Gastrocnemius medialis (tissue), 4 donors: ENCODE results near the gene ZNF662.

ENCODE experiments used
- CTCF ChIP-seq, 5 experiments: fragments of 450-650 bp in 3 of 5; fragments of 200-600 bp in 2 of 5; sonication (generic) in 2 of 5; IDR thresholded peaks in 4 of 5; conservative IDR thresholded peaks in 1 of 5; 1 replicate in 4 of 5; 2 replicates in 1 of 5; pipeline ENCODE4 v1.5.1; 2016 to 2019; ENCODE audit warnings: antibody characterized with exemption in 5 of 5, mild to moderate bottlenecking in 3 of 5, moderate library complexity in 3 of 5
- POLR2A ChIP-seq, 2 donors: fragments of 450-650 bp; IDR thresholded peaks; one replicate each; pipeline ENCODE4 v1.6.1; 2017; ENCODE audit warnings: antibody characterized with exemption in 2 of 2, mild to moderate bottlenecking in 2 of 2, moderate library complexity in 2 of 2

GRCh38 chr3:42923606-42924005 is 17.7 kb downstream of the ZNF662 start:
- TF ChIP-seq POLR2A (IDR thresholded peaks at IDR 0.05) (no peak), CTCF (IDR thresholded peaks at IDR 0.05 in 4 of 5, conservative IDR thresholded peaks at IDR 0.05 in 1 of 5) (no peak)
